ENCODE measurements around the gene BLCAP. TPM values are rescaled to one million over a fixed set of nuclear protein-coding genes. Genes with fewer than 3 reads are reported as not detected.
A peak's percentile ranks its signal among the peaks of the same experiment; 100 is the strongest.

The BLCAP gene
- total and polyA plus RNA-seq, 2 of the 4 experiments (the other 2 are of a cell fraction): 17.7 to 67.3 TPM

DNA sequence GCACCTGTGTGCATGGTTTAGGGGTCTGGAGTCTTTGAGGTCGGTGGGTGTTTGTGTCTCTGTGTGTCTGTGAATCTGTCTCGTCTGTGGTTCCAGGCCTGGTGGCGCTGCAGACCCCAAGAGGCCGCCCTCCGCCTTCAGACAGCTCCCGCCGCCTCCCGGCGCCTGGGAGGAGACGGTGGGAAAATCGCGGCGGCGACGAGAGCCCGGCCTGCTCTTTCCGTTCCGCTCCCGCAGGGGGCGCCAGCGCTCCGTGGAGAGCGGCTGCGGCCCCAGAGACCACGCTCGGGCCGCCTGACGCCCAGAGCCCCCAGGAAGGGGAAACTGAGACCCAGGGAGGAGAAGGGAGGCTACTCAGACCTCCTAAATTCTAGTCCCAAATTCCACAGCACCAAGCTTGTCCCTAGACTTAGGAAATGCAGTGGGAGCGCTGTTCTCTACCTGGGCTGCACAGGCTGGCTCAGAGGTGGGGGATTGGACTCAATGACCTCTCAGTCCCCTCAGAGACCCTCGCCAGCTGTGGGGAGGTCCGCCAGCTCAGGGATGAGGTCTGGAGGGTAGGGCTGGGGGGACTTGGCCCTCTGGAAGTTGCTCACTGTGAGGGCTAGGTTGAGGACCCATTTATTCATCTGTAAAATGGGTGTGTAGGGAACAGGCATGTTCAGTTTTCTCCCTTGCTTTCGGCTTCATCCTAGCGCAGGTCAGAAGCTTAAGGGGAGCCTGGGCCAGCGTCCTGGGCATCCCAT is 36.9 kb upstream of the BLCAP start (continued):
- TF ChIP-seq, protein P1, sequence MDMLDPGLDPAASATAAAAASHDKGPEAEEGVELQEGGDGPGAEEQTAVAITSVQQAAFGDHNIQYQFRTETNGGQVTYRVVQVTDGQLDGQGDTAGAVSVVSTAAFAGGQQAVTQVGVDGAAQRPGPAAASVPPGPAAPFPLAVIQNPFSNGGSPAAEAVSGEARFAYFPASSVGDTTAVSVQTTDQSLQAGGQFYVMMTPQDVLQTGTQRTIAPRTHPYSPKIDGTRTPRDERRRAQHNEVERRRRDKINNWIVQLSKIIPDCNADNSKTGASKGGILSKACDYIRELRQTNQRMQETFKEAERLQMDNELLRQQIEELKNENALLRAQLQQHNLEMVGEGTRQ (IDR thresholded peaks at IDR 0.05; ENCODE audit: low read depth, low read length): no peak
- TF ChIP-seq POLR2A (IDR thresholded peaks at IDR 0.05; ENCODE audit: low read depth, low read length): no peak

DNA sequence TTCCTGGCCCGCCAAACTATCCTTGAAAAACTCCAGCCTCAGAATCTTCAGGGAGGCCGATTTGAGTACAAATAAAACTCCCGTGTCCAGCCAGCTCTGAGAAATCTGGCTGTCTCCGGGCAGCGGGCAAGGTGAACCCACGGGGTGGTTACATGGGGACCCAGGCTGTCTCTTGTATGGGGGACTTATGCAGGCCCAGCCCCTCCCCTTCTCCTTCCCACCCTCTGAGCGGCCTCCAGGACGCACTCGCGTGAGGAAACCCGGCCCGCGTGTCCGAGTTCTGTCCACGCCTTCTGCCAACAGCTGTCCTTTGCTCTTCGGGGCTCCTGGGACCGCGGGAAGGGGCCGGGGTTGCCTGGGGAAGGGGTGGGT is 36.3 kb upstream of the BLCAP start:
- CTCF ChIA-PET: interaction anchor here (0.6 to 1.3 kb wide), 10 partner anchors 211 to 657 kb away, joined by 3 to 4 read pairs (median 3); no protein-coding TSS in a partner anchor
- no peaks in the 10 kb centered on the region for H3K9me3 ChIP-seq (ENCODE audit: control insufficient read depth, insufficient read depth, low read length)
- no peak overlapping the region for H3K56ac ChIP-seq (ENCODE audit: extremely low read depth, insufficient read depth, low read length)
- H2BK20ac ChIP-seq (ENCODE audit: low read depth, low read length): no peak overlapping the region
- ATAC-seq (ENCODE audit: low read depth) (no peak), DNase-seq (no peak)
- no peak overlapping the region for H2BK5ac ChIP-seq (ENCODE audit: low read depth, low read length, poor library complexity, severe bottlenecking)
- no peak overlapping the region for H3K27ac ChIP-seq (ENCODE audit: insufficient read depth, low read length)
- H3K4me1 ChIP-seq (ENCODE audit: control insufficient read depth, insufficient read depth, low read length): no peaks in the 10 kb centered on the region; the same call in 1 of the 2 replicates
- no peak overlapping the region for H3K4me2 ChIP-seq (ENCODE audit: low read depth, low read length)
- dilution Hi-C loops (cut with HindIII; ENCODE audit: low sequenced_read_pairs, unreplicated experiment): no loop called here
- no peak overlapping the region for H4K8ac ChIP-seq (ENCODE audit: low read depth in 2 of 2, low read length in 2 of 2)
- no peak overlapping the region for H3K9ac ChIP-seq (ENCODE audit: low read depth, low read length)
- H2AFZ ChIP-seq (replicated peaks; ENCODE audit: low read length, poor library complexity): peak overlapping the region; percentile 73
- POLR2A ChIA-PET (ENCODE audit: unreplicated experiment): no interaction called here
- no peaks in the 10 kb centered on the region for H3K79me1 ChIP-seq (ENCODE audit: low read depth in 1 of 2, low read length in 2 of 2)
- H2BK15ac ChIP-seq (ENCODE audit: low read depth, low read length): no peak overlapping the region
- H3K23ac ChIP-seq (ENCODE audit: low read depth, low read length): no peak overlapping the region
- 43% methylated on average over 4 of the region's 19 CpGs; no CpG with 5 or more reads in 1 of the 2 experiments for WGBS, 2 experiments (ENCODE audit: extremely low coverage in 2 of 2, insufficient read length in 1 of 2)
- H4K5ac ChIP-seq (ENCODE audit: low read depth, low read length): no peak overlapping the region
- H3K4me3 ChIP-seq (ENCODE audit: insufficient read depth, low read depth, low read length): no peak overlapping the region
- in situ Hi-C loops (cut with MboI; ENCODE audit: low sequenced_read_pairs): loop anchor here (10.0 kb wide), 2 partner anchors 491 to 661 kb away; no protein-coding TSS in a partner anchor
- intact Hi-C loops (cut with micrococcal nuclease): loop anchor here (1.0 to 2.0 kb wide), 4 partner anchors 333 to 727 kb away; no protein-coding TSS in a partner anchor
- no peaks in the 10 kb centered on the region for H3K36me3 ChIP-seq (ENCODE audit: control insufficient read depth, insufficient read depth, low read length)
- H2BK120ac ChIP-seq (ENCODE audit: low read depth, low read length): no peak overlapping the region
- H2AK9ac ChIP-seq (replicated peaks; ENCODE audit: low read depth, low read length, poor library complexity): peak overlapping the region; percentile 15
- no peak overlapping the region for H2AK5ac ChIP-seq (ENCODE audit: low read depth, low read length)
- BruUV-seq (replicated peaks): no TSS peak
- no peak overlapping the region for H3K4ac ChIP-seq (ENCODE audit: low read depth, low read length)
- no peak overlapping the region for H3K18ac ChIP-seq (ENCODE audit: low read depth, low read length)
- H4K20me1 ChIP-seq (ENCODE audit: insufficient read depth, low read length): peaks cover 7% of the 10 kb centered on the region; the same call in 1 of the 2 replicates
- H3K14ac ChIP-seq (replicated peaks; ENCODE audit: low read depth, low read length): no peak overlapping the region
- H4K91ac ChIP-seq (ENCODE audit: insufficient read depth, low read depth, low read length): no peak overlapping the region
- no peaks in the 10 kb centered on the region for H3K9me1 ChIP-seq (ENCODE audit: insufficient read depth, low read length)
- no peak for TF ChIP-seq FOS (IDR thresholded peaks at IDR 0.05; ENCODE audit: low read depth, low read length)
- TF ChIP-seq, protein P2, sequence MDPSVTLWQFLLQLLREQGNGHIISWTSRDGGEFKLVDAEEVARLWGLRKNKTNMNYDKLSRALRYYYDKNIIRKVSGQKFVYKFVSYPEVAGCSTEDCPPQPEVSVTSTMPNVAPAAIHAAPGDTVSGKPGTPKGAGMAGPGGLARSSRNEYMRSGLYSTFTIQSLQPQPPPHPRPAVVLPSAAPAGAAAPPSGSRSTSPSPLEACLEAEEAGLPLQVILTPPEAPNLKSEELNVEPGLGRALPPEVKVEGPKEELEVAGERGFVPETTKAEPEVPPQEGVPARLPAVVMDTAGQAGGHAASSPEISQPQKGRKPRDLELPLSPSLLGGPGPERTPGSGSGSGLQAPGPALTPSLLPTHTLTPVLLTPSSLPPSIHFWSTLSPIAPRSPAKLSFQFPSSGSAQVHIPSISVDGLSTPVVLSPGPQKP (IDR thresholded peaks at IDR 0.05; ENCODE audit: borderline replicate concordance, low read depth, low read length): no peak
- TF ChIP-seq MAFK (IDR thresholded peaks at IDR 0.05; ENCODE audit: low read depth, low read length): no peak
- TF ChIP-seq RCOR1 (IDR thresholded peaks at IDR 0.05; ENCODE audit: insufficient replicate concordance, low read length): no peak
- TF ChIP-seq NFE2L2 (IDR thresholded peaks at IDR 0.05; ENCODE audit: low read depth, low read length): no peak
- no peak for TF ChIP-seq RFX5 (IDR thresholded peaks at IDR 0.05; ENCODE audit: low read depth, low read length)
- TF ChIP-seq RAD21 (IDR thresholded peaks at IDR 0.05; ENCODE audit: low read length): no peak
- TF ChIP-seq MAZ (IDR thresholded peaks at IDR 0.05; ENCODE audit: borderline replicate concordance, low read depth, low read length): no peak
- no peak for TF ChIP-seq CHD1 (IDR thresholded peaks at IDR 0.05; ENCODE audit: low read depth, low read length)
- no peak for TF ChIP-seq MXI1 (IDR thresholded peaks at IDR 0.05; ENCODE audit: borderline replicate concordance, low read depth, low read length)
- TF ChIP-seq POLR2A (IDR thresholded peaks at IDR 0.05; ENCODE audit: low read depth, low read length): no peak
- peaks cover 52% of the 10 kb centered on the region for H3K27me3 ChIP-seq (ENCODE audit: control insufficient read depth, insufficient read depth, low read length)
